NCI-H345 treated with DMSO at 0.1 percent for 48 hours (cell line): Measurements from ENCODE around the gene HJV.

Source experiments
- DNase-seq: peaks from one replicate; lab custom pipeline; 2025; ENCODE audit not compliant: unreplicated experiment; lab: John Stamatoyannopoulos, UW

HJV gene

DNA sequence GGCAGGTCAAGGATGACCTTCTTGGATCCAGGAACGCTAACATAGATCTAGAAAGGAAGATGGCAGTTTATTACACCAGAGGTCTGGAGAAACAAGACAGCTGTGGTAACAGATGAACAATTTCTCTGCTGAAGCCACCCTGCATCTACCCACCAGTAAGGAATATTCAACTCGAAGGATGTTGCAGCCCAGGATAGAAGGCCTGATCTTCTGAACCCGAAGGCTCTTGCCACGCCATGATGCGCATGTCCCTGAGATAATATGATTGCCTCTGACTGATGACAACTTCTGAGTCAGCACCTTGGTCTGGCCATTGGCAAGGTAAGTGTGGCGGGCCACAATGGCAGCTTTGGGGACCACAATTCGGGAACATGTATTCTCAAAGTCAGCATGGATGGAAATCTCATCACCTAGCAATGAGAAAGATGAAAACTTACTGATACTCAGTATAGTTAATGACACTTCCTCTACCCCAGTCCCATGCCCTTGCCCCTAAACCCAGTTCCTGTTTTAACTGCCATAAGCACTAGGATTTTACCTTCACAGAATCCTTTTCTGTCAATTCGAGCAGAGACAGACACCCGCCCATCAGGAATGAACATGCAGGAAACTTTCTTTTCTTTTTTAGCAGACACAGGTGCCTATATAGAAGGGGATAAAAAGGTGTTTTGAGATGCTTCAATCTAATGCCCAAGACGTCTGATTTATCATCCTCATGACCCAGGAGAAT, 27.0 kb downstream of the HJV start:
- DNase-seq = no peak

DNA sequence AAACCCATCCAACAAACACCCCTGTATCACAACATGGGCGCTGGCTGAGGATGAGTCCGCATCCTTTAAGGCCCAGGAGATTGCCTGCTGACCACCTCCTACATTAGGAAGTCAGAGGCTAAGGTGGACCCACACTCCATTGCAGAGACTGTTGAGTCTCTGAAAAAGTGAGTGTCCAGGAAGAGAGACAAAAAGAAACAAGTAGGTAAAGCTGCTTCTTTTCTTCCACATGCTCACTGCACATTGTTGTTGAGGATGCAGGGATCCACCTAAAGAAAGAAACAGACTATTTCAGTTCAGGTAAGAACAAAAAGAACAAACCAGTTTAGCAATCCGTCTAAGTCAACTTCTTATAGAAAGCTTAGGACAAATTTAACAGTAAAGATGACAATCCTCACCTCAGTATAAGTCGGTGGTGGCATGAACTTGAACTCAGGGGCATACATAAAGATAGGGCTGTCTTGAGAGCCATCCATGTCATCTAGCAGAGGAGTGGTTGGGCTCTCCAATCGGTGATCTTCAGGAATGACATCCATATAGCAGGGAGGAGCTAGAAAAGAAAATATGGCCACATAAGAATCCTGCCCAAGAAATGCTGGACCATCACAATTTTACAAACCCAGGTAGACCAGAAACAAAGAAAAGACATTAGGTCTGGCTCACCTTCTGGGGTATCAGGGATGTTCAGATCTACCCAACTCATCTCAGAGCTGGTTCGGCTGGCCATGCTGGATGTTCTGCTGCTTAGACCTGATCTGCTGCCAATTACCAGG, 27.7 kb downstream of the HJV start:
- DNase-seq = no peak

DNA sequence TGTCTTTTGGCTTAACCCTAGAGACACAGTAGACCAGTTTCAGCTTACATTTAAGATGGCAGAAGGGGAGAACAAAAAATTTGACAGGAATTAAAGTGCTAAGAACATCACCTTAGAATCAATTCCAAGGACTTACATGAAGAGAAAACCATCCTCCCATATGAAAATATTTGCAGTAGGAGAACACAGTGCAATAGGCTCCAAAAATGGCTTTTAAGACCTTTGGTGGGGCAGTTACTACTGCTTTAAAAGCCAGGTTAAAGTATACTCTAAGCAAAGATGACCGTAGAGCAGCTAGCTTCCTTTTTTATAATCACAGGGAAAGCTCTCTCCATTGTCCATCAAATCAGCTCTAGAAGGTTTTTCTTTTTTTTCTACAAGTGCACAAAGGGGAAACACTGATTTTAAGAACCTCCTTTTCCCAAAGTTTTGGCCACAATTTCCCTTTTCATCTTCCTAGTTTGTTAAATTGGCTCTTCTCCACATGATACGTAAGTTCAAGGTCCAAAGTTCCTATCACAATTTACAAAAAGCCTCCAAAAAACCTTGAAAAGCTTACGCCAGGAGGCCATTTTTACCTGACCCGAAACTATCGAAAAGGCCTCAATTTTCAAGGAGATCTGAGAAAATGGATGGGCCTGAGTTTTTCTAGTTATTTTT, 28.4 kb downstream of the HJV start:
- no peak for DNase-seq

DNA sequence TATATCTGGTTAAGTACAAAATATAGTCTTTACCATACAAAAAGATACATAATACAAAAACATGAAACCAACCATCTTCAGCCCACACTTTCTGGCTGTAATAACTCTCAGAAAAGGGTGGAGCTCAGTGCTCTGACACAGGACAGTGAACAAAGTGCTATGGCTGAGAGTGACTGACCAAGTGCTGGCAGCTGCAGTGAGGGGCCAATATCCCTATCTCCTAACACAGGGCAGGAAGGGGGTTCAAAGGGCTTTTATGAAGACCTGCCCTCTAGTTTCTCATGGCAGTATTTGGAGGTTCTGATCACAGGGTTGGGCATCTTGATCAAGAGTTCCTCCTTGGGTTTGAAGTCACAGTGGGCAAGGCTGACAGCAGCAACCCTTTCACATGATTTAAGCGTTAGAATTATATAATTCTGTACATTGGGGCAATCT, 29.0 kb downstream of the HJV start:
- DNase-seq = no peak

DNA sequence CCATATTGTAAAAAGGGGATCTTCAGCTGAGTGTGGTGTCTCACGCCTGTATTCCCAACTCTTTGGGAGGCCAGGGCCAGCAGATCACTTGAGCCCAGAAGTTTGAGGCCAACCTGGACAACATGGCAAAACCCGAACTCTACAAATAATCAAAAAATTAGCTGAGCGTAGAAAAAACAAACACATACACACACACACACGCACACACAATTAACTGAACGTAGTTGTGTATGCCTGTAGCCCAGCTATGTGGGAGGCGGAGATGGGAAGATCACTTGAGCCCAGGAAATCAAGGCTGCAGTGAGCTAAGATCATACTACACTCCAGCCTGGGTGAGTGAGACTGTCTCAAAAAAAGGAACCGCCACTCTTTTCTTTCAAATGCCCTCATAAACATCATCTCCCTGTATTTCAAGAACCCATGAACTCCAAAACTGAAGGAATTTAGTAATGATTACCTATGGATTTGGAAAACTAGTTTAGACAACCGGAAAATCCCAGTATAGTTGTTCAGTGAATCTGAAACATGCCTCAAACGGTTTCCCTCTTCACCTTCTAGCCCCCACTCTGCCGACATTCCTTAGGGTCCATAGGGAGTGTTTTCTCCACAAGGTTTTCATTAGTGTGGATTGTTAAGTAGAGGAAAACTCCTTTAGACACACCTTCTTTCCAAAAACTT, 29.7 kb downstream of the HJV start:
- peak; percentile 44 for DNase-seq

DNA sequence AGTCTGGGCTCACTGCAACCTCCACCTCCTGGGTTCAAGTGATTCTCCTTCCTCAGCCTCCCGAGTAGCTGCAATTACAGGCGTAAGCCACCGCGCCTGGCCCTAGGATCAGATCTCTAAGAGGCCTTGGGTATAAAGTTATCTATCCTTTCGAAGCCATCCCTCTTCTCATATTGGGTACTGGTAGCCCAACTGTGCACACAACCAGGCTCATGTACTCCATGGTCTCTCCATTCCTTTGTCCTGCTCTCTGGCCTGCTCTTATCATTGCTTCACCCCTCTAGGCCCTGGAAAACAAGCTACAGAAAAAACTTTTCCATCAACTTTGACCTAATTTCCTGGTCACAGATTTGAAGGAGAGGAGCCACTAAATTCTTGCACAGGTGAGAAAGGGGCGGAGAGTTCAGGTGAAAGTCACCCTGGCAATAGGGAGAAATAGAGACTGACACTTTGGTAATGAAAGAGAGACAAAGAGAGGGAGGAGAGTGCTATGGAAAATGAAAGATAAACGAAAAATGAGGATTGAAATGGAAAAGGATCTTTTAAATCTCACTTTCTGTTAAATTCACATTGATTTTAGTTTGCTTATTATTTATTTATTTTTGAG, 31.2 kb downstream of the HJV start:
- DNase-seq = no peak

DNA sequence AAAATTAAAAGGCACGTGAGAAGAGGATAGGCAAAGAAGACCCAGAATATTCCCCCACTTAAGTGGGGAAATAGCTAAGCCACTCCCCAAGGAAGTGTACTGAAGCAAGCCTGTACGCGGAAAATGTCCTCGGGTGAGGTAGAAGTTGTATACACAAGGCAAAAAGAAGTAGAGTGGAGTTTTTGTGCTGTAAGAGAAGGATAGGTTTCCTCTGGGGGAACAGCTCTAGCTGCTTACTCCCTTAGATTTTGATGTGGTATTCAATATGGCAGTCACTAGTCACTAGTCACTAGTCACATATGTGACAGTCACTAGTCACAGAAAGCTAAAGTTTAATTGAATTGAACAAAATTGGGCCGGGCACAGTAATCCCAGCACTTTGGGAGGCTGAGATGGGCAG, 32.8 kb downstream of the HJV start:
- DNase-seq = no peak

DNA sequence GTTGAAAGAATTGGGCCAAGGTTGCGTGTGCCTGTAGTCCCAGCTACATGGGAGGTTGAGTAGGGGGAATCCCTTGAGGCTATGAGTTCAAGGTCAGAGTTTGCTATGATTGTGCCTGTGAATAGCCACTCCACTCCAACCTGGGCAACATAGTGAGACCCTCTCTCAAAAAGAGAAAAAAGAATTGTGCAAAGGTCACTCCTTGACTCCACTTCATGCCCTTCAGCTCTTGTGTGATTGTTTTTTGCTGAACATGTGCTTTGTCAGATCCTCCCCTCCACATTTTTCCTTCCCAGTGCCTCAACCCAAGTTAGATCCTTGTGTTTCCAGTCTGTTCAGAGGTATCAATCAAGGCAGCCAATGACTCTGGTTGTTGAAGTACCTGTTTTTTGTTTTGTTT, 33.6 kb downstream of the HJV start:
- no peak for DNase-seq

DNA sequence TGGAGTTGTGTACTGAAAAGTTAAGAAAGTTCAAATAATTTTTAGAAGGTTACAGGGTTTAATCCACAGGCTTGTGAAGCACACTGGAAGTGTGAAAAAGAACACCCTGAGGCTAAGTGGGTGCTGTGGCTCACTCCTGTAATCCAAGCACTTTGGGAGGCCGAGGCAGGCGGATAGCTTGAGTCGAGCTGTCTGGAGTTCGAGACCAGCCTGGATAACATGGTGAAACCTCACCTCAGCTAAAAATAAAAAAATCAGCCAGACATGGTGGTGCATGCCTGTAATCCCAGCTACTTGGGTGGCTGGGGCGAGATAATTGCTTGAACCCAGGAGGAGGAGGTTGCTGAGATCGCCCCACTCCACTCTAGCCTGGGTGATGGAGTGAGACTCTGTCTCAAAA, 35.0 kb downstream of the HJV start:
- no peak for DNase-seq

DNA sequence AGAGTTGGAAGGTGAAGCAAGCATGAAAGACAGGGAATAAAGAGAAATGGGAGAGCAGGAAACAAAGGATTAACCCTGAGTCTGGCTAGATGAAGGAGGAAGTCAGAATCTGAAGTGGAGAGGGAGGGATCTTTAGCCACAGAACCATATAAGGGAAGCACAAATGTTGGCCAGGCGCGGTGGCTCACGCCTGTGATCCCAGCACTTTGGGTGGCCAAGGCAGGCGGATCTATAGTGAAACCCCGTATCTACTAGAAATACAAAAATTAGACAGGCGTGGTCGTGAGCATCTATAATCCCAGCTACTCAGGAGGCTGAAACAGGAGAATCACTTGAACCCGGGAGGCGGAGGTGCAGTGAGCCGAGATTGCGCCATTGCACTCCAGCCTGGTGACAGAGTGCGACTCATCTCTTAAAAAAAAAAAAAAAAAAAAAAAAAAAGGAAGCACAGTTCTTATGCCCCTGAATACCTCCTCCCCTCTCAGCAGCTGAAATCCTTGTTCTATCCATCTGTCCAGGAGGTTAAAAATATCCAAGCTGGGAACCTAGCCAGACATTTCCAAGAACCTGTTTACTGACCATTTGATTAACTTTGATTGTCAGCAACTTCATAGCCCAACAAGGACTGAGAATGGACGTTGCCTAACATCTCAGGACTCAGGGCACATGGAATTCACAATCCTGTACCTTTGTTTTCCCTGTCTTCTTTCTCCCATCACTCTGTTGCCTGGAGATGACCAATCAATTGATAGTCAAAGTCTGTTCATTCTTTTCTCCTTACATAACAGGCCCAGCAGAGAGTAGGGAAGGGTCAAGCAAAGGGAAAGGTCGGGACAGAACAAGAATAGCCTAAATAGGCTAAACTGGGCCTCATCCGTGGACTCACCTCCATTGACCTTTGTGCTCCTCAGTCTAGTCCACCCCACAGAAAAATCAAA, 35.8 kb downstream of the HJV start:
- DNase-seq = no peak

DNA sequence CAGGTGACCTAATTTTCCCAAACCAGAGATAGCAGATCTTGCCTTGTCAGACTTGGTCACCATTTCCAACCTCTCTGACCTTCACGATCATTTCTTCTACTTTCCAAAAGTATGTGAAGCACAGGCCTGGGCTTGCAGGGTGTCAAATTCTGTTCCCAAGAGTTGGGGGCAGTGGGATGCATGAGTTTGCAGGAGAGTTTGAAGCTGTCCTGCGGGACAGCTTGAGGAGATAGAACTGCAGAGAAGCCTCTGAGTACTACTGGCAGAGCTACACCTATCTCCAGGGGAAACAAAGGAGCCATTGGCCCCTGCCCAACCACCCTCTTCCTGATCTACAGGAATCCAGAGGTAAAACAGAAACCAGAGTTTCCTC, 36.4 kb downstream of the HJV start:
- DNase-seq = no peak

DNA sequence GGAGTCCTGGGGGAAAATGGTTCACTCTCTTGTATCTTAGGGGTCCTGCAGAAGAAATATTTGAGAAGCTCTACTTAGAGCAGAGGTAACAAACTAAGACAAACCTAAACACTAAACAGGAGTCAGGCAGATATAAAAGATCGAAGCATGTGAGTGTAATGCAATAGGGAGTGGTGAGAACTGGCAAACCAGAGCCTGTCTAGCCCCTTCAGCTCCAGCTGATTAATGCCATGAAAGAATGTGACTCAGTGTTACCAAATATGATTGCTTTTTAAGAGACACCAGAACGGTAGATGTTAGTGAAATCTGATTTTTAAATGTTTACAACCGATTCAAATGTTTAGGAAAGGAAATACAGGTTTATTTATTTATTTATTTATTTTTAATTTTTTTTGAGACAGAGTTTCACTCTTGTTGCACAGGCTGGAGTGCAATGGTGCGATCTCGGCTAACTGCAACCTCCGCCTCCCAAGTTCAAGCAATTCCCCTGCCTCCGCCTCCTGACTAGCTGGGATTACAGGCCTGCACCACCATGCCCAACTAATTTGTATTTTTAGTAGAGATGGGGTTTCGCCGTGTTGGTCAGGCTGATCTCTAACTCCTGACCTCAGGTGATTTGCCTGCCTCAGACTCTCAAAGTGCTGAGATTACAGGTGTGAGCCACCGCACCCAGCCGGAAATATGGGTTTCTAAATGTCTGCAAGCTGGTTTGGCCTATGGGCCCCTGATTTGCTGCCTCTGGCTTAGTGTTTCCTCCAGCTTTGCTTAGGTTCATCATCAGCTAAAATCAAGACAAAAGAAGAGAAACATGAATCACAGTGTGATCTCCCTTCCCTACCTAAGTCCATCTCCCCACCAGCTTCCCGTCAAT, 37.3 kb downstream of the HJV start:
- no peak for DNase-seq

DNA sequence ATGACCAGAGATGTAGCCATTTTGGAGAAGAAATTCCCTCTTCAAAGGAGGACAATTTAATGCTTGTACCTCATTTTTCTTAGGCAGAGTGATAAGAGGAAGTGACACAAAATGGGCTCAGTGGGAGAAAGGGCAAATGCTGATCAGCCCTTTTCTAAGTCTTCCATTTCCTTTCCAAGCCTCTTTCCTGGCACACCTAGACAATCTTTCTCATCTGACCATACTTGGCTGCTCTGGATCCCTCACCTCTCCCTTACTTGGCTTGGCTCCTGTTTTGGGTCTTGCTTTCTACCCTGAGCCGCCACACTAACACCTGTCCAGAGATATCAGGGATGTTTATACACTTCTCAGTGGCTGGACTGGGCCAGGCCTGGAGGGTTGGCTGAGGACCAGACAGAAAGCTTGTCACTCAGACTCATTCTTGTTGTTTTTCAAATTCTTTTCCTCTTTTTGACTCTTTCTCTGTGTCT, 38.3 kb downstream of the HJV start:
- DNase-seq = no peak

DNA sequence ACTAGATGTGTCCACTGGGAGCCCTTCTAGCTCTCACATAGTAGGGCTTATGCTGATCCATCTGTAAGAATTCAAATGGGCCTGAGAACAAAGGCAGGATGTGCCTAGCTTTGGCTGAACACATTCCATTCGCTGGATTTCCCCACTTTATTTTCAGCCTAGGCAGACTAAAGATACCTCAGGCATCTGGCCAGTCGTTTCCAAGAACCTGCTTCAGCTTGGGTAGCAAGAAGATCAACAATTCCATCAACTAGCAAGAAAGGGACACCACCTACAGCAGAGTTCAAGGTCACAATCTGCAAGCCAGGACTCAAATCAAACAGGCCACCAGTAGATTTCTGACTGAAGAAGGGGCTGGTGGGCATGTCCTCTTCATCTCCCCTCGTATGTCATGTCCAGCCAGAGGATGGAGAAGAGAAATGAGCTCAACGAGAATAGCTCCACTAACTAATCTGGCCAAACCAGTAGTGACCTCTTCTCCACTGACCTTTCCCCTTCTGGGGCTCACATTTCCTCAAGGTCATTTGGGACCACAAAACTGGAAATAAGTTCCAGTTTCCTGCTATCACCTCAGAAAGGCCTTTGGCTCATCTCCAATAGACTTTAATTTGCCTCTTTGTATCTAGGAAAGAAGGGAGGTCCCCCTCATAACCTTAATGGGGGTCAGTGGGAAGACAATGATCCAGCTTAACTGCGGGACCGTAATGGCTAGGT, 39.4 kb downstream of the HJV start:
- DNase-seq = no peak

DNA sequence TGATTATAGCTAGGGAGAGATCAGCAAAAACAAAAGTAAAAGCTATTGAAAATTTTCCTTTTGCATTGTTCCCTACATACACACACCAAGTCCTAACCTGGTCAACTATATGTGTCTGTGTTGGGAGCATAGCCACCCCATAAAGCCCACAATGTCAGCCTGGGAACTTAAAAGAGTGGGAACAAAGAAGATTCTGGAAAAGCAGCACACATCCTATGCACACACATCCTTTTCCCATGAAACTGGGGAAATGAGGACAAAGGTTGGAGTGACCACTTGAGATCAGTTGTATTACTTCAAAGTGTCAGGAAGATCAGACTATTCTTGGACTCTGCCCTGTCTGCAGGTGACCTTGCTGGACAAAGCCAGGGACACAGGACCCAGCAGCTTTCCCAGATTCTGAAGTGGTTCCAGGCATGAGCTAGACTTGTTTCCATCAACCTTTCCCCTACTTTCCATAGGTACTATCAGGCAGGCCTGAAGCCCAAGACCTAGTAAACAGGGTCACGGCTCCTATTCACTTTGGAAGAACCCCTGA, 41.0 kb downstream of the HJV start:
- no peak for DNase-seq

DNA sequence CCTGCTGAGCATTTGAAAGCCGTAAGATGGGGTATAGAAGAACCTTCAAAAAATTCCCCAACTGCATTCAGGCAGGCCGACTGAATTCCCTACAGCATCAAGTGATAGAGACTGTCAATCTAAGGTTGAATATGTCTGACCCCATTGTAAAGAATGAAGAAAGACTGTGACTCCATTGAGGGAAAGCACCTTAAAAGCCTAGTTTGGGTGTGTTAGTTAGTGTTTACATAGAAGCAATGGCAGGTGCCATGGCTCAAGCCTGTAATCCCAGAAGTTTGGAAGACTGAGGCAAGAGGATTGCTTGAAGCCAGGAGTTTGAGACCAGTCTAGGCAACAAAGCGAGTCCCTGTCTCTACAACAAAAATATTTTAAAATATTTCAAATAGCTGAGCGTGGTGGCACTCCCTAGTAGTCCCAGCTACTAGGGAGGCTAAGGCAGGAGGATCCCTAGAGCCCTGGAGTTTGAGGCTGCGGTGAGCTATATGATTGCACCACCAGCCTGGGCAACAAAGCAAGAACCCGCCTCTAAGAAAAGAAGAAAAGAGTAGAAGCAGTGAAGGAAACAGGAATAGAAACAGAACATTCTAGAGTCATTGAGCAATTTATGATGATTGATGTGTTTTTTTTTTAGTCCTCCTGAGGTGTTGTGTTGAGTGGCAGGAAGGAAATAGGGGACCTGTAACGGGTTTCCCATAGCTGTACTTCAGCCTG, 41.6 kb downstream of the HJV start:
- DNase-seq = no peak
